ENCODE data around the gene HIVEP3.

HIVEP3 gene

DNA sequence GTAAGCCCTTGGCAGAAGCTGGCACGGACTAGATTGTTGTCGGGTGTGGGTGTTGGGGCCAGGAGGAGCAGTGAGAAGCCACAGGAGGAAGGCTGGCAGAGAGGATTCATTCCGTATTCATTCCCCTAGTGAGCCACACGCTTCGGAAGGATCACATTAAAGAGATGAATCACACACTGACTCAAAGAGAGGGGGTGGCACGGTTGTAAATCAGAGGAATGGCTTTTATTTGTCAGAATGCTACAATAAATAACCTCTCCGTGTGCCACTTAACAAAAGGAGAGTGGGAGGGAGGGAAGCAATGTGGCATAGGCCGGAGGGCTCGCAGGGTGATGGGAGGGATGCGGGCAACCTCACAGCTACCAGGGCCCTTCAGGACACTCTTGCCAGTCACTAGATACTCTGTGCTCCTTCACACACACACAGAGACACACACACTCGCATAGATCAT is 135.5 kb downstream of the HIVEP3 start (continued):
- TF ChIP-seq, protein P1, sequence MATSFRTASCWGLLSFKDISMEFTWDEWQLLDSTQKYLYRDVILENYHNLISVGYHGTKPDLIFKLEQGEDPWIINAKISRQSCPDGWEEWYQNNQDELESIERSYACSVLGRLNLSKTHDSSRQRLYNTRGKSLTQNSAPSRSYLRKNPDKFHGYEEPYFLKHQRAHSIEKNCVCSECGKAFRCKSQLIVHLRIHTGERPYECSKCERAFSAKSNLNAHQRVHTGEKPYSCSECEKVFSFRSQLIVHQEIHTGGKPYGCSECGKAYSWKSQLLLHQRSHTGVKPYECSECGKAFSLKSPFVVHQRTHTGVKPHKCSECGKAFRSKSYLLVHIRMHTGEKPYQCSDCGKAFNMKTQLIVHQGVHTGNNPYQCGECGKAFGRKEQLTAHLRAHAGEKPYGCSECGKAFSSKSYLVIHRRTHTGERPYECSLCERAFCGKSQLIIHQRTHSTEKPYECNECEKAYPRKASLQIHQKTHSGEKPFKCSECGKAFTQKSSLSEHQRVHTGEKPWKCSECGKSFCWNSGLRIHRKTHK (tag by site-specific recombination; IDR thresholded peaks at IDR 0.05): no peak
- peak; percentile 97 for TF ChIP-seq EGR2 (tag by site-specific recombination; IDR thresholded peaks at IDR 0.05; ENCODE audit: low read depth)
- TF ChIP-seq ZNF138 (tag by site-specific recombination; IDR thresholded peaks at IDR 0.05; ENCODE audit: borderline replicate concordance): no peak
- TF ChIP-seq ZNF558 (tag by site-specific recombination; IDR thresholded peaks at IDR 0.05): no peak
- TF ChIP-seq, protein P2, sequence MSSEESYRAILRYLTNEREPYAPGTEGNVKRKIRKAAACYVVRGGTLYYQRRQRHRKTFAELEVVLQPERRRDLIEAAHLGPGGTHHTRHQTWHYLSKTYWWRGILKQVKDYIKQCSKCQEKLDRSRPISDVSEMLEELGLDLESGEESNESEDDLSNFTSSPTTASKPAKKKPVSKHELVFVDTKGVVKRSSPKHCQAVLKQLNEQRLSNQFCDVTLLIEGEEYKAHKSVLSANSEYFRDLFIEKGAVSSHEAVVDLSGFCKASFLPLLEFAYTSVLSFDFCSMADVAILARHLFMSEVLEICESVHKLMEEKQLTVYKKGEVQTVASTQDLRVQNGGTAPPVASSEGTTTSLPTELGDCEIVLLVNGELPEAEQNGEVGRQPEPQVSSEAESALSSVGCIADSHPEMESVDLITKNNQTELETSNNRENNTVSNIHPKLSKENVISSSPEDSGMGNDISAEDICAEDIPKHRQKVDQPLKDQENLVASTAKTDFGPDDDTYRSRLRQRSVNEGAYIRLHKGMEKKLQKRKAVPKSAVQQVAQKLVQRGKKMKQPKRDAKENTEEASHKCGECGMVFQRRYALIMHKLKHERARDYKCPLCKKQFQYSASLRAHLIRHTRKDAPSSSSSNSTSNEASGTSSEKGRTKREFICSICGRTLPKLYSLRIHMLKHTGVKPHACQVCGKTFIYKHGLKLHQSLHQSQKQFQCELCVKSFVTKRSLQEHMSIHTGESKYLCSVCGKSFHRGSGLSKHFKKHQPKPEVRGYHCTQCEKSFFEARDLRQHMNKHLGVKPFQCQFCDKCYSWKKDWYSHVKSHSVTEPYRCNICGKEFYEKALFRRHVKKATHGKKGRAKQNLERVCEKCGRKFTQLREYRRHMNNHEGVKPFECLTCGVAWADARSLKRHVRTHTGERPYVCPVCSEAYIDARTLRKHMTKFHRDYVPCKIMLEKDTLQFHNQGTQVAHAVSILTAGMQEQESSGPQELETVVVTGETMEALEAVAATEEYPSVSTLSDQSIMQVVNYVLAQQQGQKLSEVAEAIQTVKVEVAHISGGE (tag by site-specific recombination; conservative IDR thresholded peaks at IDR 0.05; ENCODE audit: low read depth): no peak
- no peak for TF ChIP-seq ZNF280D (tag by site-specific recombination; IDR thresholded peaks at IDR 0.05)
- 0 out of 2 replicates have a peak, but pooled peaks have one; percentile 53 for TF ChIP-seq ZFP37 (tag by site-specific recombination; IDR thresholded peaks at IDR 0.05)
- no peak for TF ChIP-seq ZNF18 (tag by site-specific recombination; IDR thresholded peaks at IDR 0.05)
- TF ChIP-seq, protein P3, sequence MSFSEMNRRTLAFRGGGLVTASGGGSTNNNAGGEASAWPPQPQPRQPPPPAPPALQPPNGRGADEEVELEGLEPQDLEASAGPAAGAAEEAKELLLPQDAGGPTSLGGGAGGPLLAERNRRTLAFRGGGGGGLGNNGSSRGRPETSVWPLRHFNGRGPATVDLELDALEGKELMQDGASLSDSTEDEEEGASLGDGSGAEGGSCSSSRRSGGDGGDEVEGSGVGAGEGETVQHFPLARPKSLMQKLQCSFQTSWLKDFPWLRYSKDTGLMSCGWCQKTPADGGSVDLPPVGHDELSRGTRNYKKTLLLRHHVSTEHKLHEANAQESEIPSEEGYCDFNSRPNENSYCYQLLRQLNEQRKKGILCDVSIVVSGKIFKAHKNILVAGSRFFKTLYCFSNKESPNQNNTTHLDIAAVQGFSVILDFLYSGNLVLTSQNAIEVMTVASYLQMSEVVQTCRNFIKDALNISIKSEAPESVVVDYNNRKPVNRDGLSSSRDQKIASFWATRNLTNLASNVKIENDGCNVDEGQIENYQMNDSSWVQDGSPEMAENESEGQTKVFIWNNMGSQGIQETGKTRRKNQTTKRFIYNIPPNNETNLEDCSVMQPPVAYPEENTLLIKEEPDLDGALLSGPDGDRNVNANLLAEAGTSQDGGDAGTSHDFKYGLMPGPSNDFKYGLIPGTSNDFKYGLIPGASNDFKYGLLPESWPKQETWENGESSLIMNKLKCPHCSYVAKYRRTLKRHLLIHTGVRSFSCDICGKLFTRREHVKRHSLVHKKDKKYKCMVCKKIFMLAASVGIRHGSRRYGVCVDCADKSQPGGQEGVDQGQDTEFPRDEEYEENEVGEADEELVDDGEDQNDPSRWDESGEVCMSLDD (tag by site-specific recombination; IDR thresholded peaks at IDR 0.05): no peak
- TF ChIP-seq OSR2 (tag by site-specific recombination; IDR thresholded peaks at IDR 0.05): peak; percentile 83
- no peak for TF ChIP-seq ZSCAN30 (tag by site-specific recombination; IDR thresholded peaks at IDR 0.05)
- no peak for TF ChIP-seq ZNF610 (tag by site-specific recombination; IDR thresholded peaks at IDR 0.05; ENCODE audit: borderline replicate concordance)
- no peak for TF ChIP-seq TCF7L2 (IDR thresholded peaks at IDR 0.05; ENCODE audit: borderline replicate concordance, low read depth, low read length)
- TF ChIP-seq ZNF707 (tag by site-specific recombination; IDR thresholded peaks at IDR 0.05): no peak
- TF ChIP-seq ZNF548 (tag by site-specific recombination; IDR thresholded peaks at IDR 0.05): no peak
- TF ChIP-seq SETDB1 (IDR thresholded peaks at IDR 0.05; ENCODE audit: insufficient read length, low read length): no peak
- no peak for TF ChIP-seq ZNF585B (tag by site-specific recombination; IDR thresholded peaks at IDR 0.05)
- TF ChIP-seq ZBTB26 (tag by site-specific recombination; optimal IDR thresholded peaks at IDR 0.05): no peak
- no peak for TF ChIP-seq ZBTB48 (tag by site-specific recombination; IDR thresholded peaks at IDR 0.05)
- TF ChIP-seq MEIS1 (CRISPR knock-in tag; IDR thresholded peaks at IDR 0.05; ENCODE audit: borderline replicate concordance): 0 out of 2 replicates have a peak, but pooled peaks have one; percentile 81
- no peak for TF ChIP-seq ZNF148 (tag by site-specific recombination; IDR thresholded peaks at IDR 0.05; ENCODE audit: borderline replicate concordance)

Data from HEK293 (cell line).